ENCODE results near the gene XIRP2. TPM values are rescaled to one million over a fixed set of nuclear protein-coding genes. Genes with fewer than 3 reads are reported as not detected.

The XIRP2 gene
- total RNA-seq, 4 donors from 2014 or later, result 0.27 TPM; not detected in 3

GRCh38 chr2:166901336-166901735 is 13.1 kb downstream of the XIRP2 start:
- intact Hi-C loops (cut with DNase I; ENCODE audit: low total_unique reads), result no loop called here
- 58 to 62% methylated on average over 2 of the region's 2 CpGs for WGBS, 2 donors (ENCODE audit: low coverage in 1 of 2)
- TF ChIP-seq POLR2AphosphoS5 (IDR thresholded peaks at IDR 0.05) (no peak), CTCF (IDR thresholded peaks at IDR 0.05) (no peak), POLR2A (IDR thresholded peaks at IDR 0.05) (no peak), EP300 (IDR thresholded peaks at IDR 0.05; ENCODE audit: low read depth) (no peak)

GRCh38 chr2:166916987-166917386 is 28.7 kb downstream of the XIRP2 start:
- Histone ChIP-seq H3K4me3 (no peak overlapping the region), H3K36me3 (no peaks in the 10 kb centered on the region), H3K27ac (no peak overlapping the region), H3K27me3 (no peaks in the 10 kb centered on the region), H3K4me1 (no peaks in the 10 kb centered on the region), H3K9me3 (no peaks in the 10 kb centered on the region)
- in situ Hi-C loops (cut with MboI; ENCODE audit: low pct_ligation_motif_present in 1 of 4, low pct_unique_long_range_greater_than_20kb in 1 of 4, low sequenced_read_pairs in 3 of 4) (no loop called here), intact Hi-C loops (cut with DNase I; ENCODE audit: low total_unique reads) (no loop called here)
- no peak for TF ChIP-seq POLR2A (IDR thresholded peaks at IDR 0.05)
- no peak for TF ChIP-seq CTCF (IDR thresholded peaks at IDR 0.05)
- TF ChIP-seq EP300 (IDR thresholded peaks at IDR 0.05; ENCODE audit: low read depth), result no peak
- TF ChIP-seq POLR2AphosphoS5 (IDR thresholded peaks at IDR 0.05), result no peak
- 48 to 65% methylated on average over 4 of the region's 4 CpGs for WGBS, 2 donors (ENCODE audit: low coverage in 1 of 2)
- DNase-seq, result no peak

More at GRCh38 chr2:166901336-166901735, 13.1 kb downstream of the XIRP2 start:
- Histone ChIP-seq H3K4me3 (no peak overlapping the region), H3K27me3 (no peaks in the 10 kb centered on the region), H3K36me3 (no peaks in the 10 kb centered on the region), H3K27ac (no peak overlapping the region), H3K9me3 (no peaks in the 10 kb centered on the region), H3K4me1 (no peaks in the 10 kb centered on the region)
- DNase-seq, result no peak
- in situ Hi-C loops (cut with MboI; ENCODE audit: low pct_ligation_motif_present in 1 of 4, low pct_unique_long_range_greater_than_20kb in 1 of 4, low sequenced_read_pairs in 3 of 4), result no loop called here

- TF ChIP-seq EP300 (IDR thresholded peaks at IDR 0.05; ENCODE audit: low read depth) (no peak), CTCF (IDR thresholded peaks at IDR 0.05) (no peak), POLR2A (IDR thresholded peaks at IDR 0.05) (no peak), POLR2AphosphoS5 (IDR thresholded peaks at IDR 0.05) (no peak)
- H3K27ac ChIP-seq, result no peak overlapping the region
- H3K4me1 ChIP-seq, result no peaks in the 10 kb centered on the region
- no peaks in the 10 kb centered on the region for H3K36me3 ChIP-seq
- DNase-seq, result no peak
- H3K27me3 ChIP-seq, result no peaks in the 10 kb centered on the region
- in situ Hi-C loops (cut with MboI; ENCODE audit: low pct_ligation_motif_present in 1 of 4, low pct_unique_long_range_greater_than_20kb in 1 of 4, low sequenced_read_pairs in 3 of 4) (no loop called here), intact Hi-C loops (cut with DNase I; ENCODE audit: low total_unique reads) (no loop called here)
- no peaks in the 10 kb centered on the region for H3K9me3 ChIP-seq
- 64 to 71% methylated on average over 1 of the region's 1 CpG for WGBS, 2 donors (ENCODE audit: low coverage in 1 of 2)
- no peak overlapping the region for H3K4me3 ChIP-seq
These were observed 29.1 kb downstream of the XIRP2 start for GRCh38 chr2:166917415-166917814.

GRCh38 chr2:166921261-166921896 is 33.1 kb downstream of the XIRP2 start:
- Histone ChIP-seq H3K27me3 (no peaks in the 10 kb centered on the region), H3K36me3 (no peaks in the 10 kb centered on the region), H3K4me1 (no peaks in the 10 kb centered on the region), H3K27ac (no peak overlapping the region), H3K4me3 (no peak overlapping the region), H3K9me3 (no peaks in the 10 kb centered on the region)
- WGBS, 2 donors (ENCODE audit: low coverage in 1 of 2), result 76 to 77% methylated on average over 2 of the region's 2 CpGs
- intact Hi-C loops (cut with DNase I; ENCODE audit: low total_unique reads), result no loop called here
- in situ Hi-C loops (cut with MboI; ENCODE audit: low pct_ligation_motif_present in 1 of 4, low pct_unique_long_range_greater_than_20kb in 1 of 4, low sequenced_read_pairs in 3 of 4), result no loop called here
- TF ChIP-seq CTCF (IDR thresholded peaks at IDR 0.05) (no peak), POLR2AphosphoS5 (IDR thresholded peaks at IDR 0.05) (no peak), POLR2A (IDR thresholded peaks at IDR 0.05) (no peak), EP300 (IDR thresholded peaks at IDR 0.05; ENCODE audit: low read depth) (no peak)
- no peak for DNase-seq

All from transverse colon (tissue), 4 donors.